Measurements from ENCODE around the gene PSMG2.

DNA sequence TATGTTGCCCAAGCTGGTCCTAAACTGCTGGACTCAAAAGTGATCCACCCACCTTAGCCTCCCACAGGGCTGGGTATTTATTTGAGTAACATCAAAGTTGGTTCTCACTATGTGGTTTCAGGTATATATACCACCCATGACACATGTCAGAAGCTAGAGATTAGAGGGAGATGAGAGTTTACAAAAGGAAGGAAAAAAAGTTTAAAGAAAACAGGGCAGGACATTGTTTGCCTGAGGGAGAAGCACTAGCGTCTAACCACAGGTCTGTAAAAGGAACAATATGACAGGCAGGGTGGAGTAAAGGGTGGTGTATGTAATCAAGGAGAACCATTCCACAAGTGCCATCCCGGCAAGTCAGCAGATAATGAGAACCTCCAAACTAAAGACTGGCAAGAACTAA is 8.8 kb upstream of the PSMG2 start:
- no peak for TF ChIP-seq POLR2A (IDR thresholded peaks at IDR 0.05)
- TF ChIP-seq, protein P1, sequence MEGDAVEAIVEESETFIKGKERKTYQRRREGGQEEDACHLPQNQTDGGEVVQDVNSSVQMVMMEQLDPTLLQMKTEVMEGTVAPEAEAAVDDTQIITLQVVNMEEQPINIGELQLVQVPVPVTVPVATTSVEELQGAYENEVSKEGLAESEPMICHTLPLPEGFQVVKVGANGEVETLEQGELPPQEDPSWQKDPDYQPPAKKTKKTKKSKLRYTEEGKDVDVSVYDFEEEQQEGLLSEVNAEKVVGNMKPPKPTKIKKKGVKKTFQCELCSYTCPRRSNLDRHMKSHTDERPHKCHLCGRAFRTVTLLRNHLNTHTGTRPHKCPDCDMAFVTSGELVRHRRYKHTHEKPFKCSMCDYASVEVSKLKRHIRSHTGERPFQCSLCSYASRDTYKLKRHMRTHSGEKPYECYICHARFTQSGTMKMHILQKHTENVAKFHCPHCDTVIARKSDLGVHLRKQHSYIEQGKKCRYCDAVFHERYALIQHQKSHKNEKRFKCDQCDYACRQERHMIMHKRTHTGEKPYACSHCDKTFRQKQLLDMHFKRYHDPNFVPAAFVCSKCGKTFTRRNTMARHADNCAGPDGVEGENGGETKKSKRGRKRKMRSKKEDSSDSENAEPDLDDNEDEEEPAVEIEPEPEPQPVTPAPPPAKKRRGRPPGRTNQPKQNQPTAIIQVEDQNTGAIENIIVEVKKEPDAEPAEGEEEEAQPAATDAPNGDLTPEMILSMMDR (IDR thresholded peaks at IDR 0.05) = no peak
- TF ChIP-seq POLR2AphosphoS5 (IDR thresholded peaks at IDR 0.05) = no peak
- TF ChIP-seq EP300 (IDR thresholded peaks at IDR 0.05) = no peak
